Kidney (tissue), 14 donors: ENCODE data around the gene LCN15. TPM values are rescaled to one million over a fixed set of nuclear protein-coding genes. Genes with fewer than 3 reads are reported as not detected.

Experiments used
- DNase-seq, 5 donors: peaks; one replicate each; pipeline ENCODE4 v3.0.0-alpha.2; 2013 to 2020
- FAIRE-seq: peaks from 2 replicates; lab custom pipeline; 2012; peaks lifted over from hg19 to GRCh38; lab: Jason Lieb, UNC
- H3K27ac ChIP-seq, 2 donors: one replicate each; pipeline ENCODE4 v1.7.0; 2013; ENCODE audit warnings: low read depth in 2 of 2, low read length in 2 of 2, inconsistent platforms in 1 of 2
- H3K27me3 ChIP-seq: one replicate; pipeline ENCODE4 v1.7.1; 2013; ENCODE audit warnings: low read length, inconsistent platforms; ENCODE audit not compliant: control insufficient read depth, insufficient read depth
- H3K36me3 ChIP-seq, 3 donors: one replicate each; pipeline versions ENCODE4 v1.7.0 to v1.7.1; 2013; ENCODE audit warnings: low read length in 3 of 3, control low read depth in 1 of 3, inconsistent platforms in 1 of 3; ENCODE audit not compliant: insufficient read depth in 3 of 3, control insufficient read depth in 2 of 3
- H3K4me1 ChIP-seq, 3 donors: one replicate each; pipeline versions ENCODE4 v1.7.0 to v1.7.1; 2013; ENCODE audit warnings: low read length in 3 of 3, inconsistent platforms in 1 of 3, low read depth in 1 of 3; ENCODE audit not compliant: control insufficient read depth in 2 of 3, insufficient read depth in 2 of 3
- H3K4me3 ChIP-seq, 3 donors: one replicate each; pipeline versions ENCODE4 v1.7.0 to v1.8.1; 2013; ENCODE audit warnings: low read length in 3 of 3, control low read depth in 1 of 3, inconsistent platforms in 1 of 3
- H3K9ac ChIP-seq, 3 donors: one replicate each; pipeline versions ENCODE4 v1.7.0 to v1.7.1; 2013; ENCODE audit warnings: low read length in 3 of 3, control low read depth in 1 of 3, inconsistent platforms in 1 of 3
- H3K9me3 ChIP-seq, 3 donors: one replicate each; pipeline versions ENCODE4 v1.7.0 to v1.7.1; 2013; ENCODE audit warnings: low read length in 3 of 3, control low read depth in 1 of 3, inconsistent platforms in 1 of 3; ENCODE audit not compliant: control insufficient read depth in 2 of 3, insufficient read depth in 1 of 3
- intact Hi-C: fragments of 100-400 bp; cut with DNase I; formaldehyde crosslinking; loops from one replicate; pipeline ENCODE4 v1.11.1; 2022
- polyA plus RNA-seq: library from polyadenylated mRNA; stranded (reverse); fragments of 350-450 nt; fragmentation: Illumina TruSeq; extraction: RNeasy Lipid Tissue Mini Kit (QIAGEN cat#74804); gene quantifications from one replicate; pipeline ENCODE4 v1.2.3, GENCODE V29; 2014; ENCODE audit warnings: low read depth, low replicate concordance; ENCODE audit not compliant: insufficient read depth
- total RNA-seq: library from RNA; stranded (reverse); fragmentation: NEBNext Ultra II Directional; extraction: Animal tissue kit (Norgen Biotek cat#: 25700); gene quantifications from one replicate; pipeline ENCODE4 v1.2.1, GENCODE V29; 2021
- TF ChIP-seq, protein P1 (sequence below): IDR thresholded peaks from 3 replicates; pipeline ENCODE4 v1.5.1; 2012; ENCODE audit warnings: mild to moderate bottlenecking, moderate library complexity, borderline replicate concordance; ENCODE audit not compliant: insufficient read depth; ENCODE audit errors: extremely low read depth
- donor health status: control.
- donor health status: control.
- donor health status: control.
- donor health status: control.
- donor health status: control.
- donor health status: DM: yes; HTN: yes; CAD: no.
- donor health status: Normal renal cell carcinoma (clear cell type).

Gene LCN15
- total and polyA plus RNA-seq, 2 donors from 2014 or later: not detected

GRCh38 chr9:136754059-136754572, 10.2 kb downstream of the LCN15 start:
- TF ChIP-seq, protein P1, sequence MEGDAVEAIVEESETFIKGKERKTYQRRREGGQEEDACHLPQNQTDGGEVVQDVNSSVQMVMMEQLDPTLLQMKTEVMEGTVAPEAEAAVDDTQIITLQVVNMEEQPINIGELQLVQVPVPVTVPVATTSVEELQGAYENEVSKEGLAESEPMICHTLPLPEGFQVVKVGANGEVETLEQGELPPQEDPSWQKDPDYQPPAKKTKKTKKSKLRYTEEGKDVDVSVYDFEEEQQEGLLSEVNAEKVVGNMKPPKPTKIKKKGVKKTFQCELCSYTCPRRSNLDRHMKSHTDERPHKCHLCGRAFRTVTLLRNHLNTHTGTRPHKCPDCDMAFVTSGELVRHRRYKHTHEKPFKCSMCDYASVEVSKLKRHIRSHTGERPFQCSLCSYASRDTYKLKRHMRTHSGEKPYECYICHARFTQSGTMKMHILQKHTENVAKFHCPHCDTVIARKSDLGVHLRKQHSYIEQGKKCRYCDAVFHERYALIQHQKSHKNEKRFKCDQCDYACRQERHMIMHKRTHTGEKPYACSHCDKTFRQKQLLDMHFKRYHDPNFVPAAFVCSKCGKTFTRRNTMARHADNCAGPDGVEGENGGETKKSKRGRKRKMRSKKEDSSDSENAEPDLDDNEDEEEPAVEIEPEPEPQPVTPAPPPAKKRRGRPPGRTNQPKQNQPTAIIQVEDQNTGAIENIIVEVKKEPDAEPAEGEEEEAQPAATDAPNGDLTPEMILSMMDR: no peak
- intact Hi-C loops: no loop called here
- FAIRE-seq: no peak
- Histone ChIP-seq H3K9me3 (peaks cover 0 to 16% (median 0%) of the 10 kb centered on the region in 3 donors), H3K36me3 (no peaks in the 10 kb centered on the region), H3K9ac (no peak overlapping the region), H3K27me3 (no peaks in the 10 kb centered on the region), H3K4me1 (no peaks in the 10 kb centered on the region), H3K4me3 (no peak overlapping the region), H3K27ac (no peak overlapping the region)
- no peak for DNase-seq

DNA sequence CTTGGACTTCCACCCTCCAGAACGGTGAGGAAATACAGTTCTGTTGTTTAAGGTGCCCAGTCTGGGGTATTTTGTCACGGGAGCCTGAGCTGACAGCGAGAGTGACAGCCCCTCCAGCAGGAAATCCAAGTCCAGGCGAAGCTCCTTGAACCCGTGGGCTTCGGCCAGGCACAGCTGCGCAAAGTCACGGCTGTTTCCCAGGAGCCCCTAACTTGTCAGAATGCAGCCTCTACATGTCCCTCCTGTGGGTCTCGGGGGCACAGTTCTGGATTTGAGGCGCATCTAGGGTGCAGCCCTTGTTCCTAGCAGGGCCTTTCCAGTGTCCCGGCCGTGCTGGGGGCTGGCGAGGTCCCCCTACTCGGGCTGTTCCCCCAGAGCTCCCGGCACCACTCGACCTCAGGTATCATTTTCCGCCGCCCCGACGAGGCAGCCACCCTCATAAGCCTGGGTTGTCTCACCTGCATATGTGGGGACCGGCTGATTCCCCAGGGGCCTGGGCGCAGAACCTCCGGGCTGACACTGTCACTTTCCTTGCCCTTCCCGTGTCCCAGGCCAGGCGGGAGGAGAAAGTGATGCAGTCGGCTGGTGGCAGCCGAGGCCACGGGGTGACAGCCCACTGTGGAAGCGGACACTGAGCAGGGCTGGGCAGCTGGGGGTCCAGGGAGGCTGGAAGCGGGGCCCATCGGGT, 10.8 kb downstream of the LCN15 start:
- Histone ChIP-seq H3K36me3 (no peaks in the 10 kb centered on the region), H3K27ac (no peak overlapping the region), H3K27me3 (no peaks in the 10 kb centered on the region), H3K4me3 (no peak overlapping the region), H3K9me3 (peaks cover 0 to 16% (median 0%) of the 10 kb centered on the region in 3 donors), H3K4me1 (no peaks in the 10 kb centered on the region), H3K9ac (no peak overlapping the region)
- intact Hi-C loops: no loop called here
- TF ChIP-seq, protein P1: no peak
- no peak for FAIRE-seq
- peak in 1 of 5 donors; percentile 68 for DNase-seq

DNA sequence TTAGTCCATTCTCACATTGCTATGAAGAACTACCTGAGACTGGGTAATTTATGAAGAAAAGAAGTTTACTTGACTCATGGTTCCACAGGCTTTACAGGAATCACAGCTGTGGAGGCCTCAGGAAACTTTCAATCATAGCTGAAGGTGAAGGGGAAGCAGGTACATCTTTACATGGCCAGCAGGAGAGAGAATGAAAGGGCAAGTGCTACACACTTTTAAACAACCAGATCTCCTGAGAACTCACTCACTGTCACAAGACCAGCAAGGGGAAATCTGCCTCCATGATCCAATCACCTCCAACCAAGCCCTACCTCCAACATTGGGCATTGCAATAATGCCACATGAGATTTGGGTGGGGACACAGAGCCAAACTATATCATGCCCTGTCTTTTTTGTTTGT, 12.5 kb downstream of the LCN15 start:
- Histone ChIP-seq H3K36me3 (no peaks in the 10 kb centered on the region), H3K9ac (no peak overlapping the region), H3K27me3 (no peaks in the 10 kb centered on the region), H3K4me1 (no peaks in the 10 kb centered on the region), H3K4me3 (no peak overlapping the region), H3K27ac (no peak overlapping the region), H3K9me3 (peaks cover 0 to 16% (median 0%) of the 10 kb centered on the region in 3 donors)
- intact Hi-C loops: no loop called here
- TF ChIP-seq, protein P1: no peak
- FAIRE-seq: no peak
- DNase-seq: no peak

GRCh38 chr9:136751244-136751643, 13.1 kb downstream of the LCN15 start:
- no peak for DNase-seq
- intact Hi-C loops: no loop called here
- Histone ChIP-seq H3K36me3 (no peaks in the 10 kb centered on the region), H3K27me3 (no peaks in the 10 kb centered on the region), H3K9ac (no peak overlapping the region), H3K4me1 (no peaks in the 10 kb centered on the region), H3K27ac (no peak overlapping the region), H3K4me3 (no peak overlapping the region), H3K9me3 (peaks cover 0 to 15% (median 0%) of the 10 kb centered on the region in 3 donors)
- TF ChIP-seq, protein P1: no peak
- FAIRE-seq: no peak
